ENCODE measurements around the gene DMXL2. TPM values are rescaled to one million over a fixed set of nuclear protein-coding genes. Genes with fewer than 3 reads are reported as not detected.

The DMXL2 gene
- polyA plus RNA-seq, 1 donor: 66.9 TPM

DNA sequence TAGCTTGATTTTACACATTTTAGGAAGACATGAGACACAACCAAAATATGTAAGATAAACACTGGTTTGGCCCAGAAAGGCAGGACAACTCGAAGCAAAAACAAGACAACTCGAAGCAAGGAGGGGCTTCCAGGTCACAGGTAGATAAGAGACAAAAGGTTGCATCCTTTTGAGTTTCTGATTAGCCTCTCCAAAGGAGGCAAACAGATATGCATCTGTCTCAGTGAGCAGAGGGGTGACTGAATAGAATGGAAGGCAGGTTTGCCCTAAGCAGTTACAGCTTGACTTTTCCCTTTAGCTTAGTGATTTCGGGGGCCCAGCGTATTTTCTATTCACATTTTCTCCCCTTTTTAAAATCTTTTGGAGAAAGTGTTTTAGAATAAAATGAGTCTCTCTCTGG is 206.4 kb downstream of the DMXL2 start:
- no peaks in the 10 kb centered on the region for H3K27me3 ChIP-seq (ENCODE audit: control insufficient read depth, insufficient read depth, low read length)
- H3K4me3 ChIP-seq (ENCODE audit: low read length): no peak overlapping the region
- no peak for DNase-seq
- H3K27ac ChIP-seq (ENCODE audit: low read length): no peak overlapping the region
- H3K9me3 ChIP-seq (ENCODE audit: control insufficient read depth, low read depth, low read length): no peaks in the 10 kb centered on the region
- no peaks in the 10 kb centered on the region for H3K4me1 ChIP-seq (ENCODE audit: control insufficient read depth, insufficient read depth, low read length)
- no peaks in the 10 kb centered on the region for H3K36me3 ChIP-seq (ENCODE audit: control insufficient read depth, insufficient read depth, low read length)
- WGBS (ENCODE audit: insufficient coverage, low lambda C conversion rate): 25% methylated on average over 2 of the region's 4 CpGs

DNA sequence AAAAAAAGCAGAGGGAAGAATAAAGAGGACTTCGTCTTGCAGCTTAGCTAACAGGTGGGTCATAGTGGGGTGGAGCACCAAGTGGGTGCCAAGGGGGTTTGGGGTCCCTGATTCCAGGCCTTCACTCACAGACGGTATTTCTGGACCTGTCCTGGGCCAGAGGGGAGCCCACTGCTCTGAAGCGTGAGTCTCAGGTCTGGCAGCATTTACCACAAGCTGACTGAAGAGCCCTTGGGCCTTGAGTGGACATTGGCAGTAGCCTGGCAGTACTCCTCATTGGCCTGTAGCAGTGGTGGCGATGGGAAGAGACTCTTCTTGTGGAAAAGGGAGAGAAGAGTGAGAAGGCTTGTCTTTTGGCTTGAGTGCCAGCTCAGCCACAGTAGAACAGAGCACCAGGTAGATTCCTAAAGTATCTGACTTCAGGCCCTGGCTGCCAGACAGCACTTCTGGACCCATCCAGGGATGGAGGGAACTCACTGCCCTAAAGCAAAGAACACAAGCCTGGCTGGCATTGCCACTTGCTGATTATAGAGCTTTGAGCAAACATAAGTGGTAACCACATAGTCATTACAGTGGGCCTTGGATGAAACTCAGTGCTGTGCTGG is 208.2 kb downstream of the DMXL2 start:
- Histone ChIP-seq H3K4me1 (ENCODE audit: control insufficient read depth, insufficient read depth, low read length) (no peaks in the 10 kb centered on the region), H3K27ac (ENCODE audit: low read length) (no peak overlapping the region), H3K36me3 (ENCODE audit: control insufficient read depth, insufficient read depth, low read length) (no peaks in the 10 kb centered on the region), H3K27me3 (ENCODE audit: control insufficient read depth, insufficient read depth, low read length) (no peaks in the 10 kb centered on the region), H3K4me3 (ENCODE audit: low read length) (no peak overlapping the region), H3K9me3 (ENCODE audit: control insufficient read depth, low read depth, low read length) (no peaks in the 10 kb centered on the region)
- DNase-seq: no peak
- 100% methylated on average over 1 of the region's 4 CpGs for WGBS (ENCODE audit: insufficient coverage, low lambda C conversion rate)

DNA sequence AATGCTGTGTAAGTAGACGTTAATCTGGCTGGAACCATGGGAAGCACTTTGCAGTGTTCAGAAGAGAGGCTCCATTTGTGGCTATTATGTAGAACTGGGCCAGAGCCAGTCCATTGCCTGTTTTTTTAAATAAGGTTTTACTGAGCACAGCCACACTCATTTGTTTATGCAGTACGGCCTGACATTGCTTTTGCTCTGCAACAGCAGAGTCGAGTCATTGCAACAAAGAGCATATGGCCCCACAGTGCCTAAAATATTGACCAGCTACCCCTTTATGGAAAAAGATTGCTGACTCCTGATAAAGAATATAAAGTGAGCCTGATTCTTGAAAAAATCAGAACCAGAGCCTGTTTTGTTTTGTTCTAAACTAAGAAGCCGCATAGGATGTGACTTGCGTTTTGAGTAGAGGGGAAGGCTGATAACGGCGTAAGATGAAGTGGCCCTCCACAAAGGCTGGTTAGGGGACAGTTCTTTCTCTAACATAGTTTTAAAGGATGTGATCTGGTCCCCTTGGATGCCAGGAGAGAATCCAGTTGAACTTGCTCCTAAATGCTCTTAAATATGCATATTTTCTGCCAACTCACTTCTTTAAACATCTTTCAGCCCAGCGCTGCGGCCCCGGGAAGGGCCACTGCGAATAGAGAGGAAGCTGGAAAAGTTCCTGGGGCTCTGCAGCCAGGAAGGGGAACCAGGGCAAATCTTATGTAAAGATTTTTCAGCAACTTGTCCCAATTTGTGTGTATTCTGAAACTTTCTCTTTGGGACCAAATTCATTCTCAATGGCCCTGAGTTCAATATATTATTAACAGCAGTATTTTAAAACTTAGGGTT is 216.7 kb downstream of the DMXL2 start:
- Histone ChIP-seq H3K36me3 (ENCODE audit: control insufficient read depth, insufficient read depth, low read length) (no peaks in the 10 kb centered on the region), H3K27ac (ENCODE audit: low read length) (no peak overlapping the region), H3K4me3 (ENCODE audit: low read length) (no peak overlapping the region), H3K4me1 (ENCODE audit: control insufficient read depth, insufficient read depth, low read length) (no peaks in the 10 kb centered on the region), H3K9me3 (ENCODE audit: control insufficient read depth, low read depth, low read length) (no peaks in the 10 kb centered on the region), H3K27me3 (ENCODE audit: control insufficient read depth, insufficient read depth, low read length) (peaks cover 8% of the 10 kb centered on the region)
- DNase-seq: no peak
- WGBS (ENCODE audit: insufficient coverage, low lambda C conversion rate): 80% methylated on average over 1 of the region's 11 CpGs

DNA sequence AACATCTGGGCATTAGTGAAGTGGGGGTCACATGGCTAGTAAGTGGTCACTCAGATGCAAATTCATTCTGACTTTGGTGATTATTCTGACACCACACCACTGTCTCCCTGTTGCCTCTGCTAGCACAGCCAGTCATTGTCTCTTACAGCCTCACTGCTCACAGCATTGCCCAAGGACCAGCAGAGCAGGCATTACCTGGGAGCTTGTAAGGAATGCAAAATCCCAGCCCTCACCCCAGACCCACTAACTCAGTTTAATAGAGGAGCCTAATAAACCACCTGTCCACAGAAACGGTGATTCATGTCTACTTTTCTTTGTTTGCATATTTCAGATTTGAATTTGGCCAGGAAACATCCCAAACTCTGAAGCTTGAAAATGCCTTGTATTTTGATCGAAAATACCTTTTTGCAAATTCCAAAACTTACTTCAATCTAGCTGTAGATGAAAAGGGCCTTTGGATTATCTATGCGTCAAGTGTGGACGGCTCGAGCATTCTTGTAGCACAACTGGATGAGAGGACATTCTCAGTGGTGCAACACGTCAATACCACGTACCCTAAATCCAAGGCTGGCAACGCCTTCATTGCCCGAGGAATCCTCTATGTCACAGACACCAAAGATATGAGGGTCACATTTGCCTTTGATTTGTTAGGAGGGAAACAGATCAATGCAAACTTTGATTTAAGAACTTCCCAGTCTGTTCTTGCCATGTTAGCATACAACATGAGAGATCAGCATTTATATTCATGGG is 218.4 kb downstream of the DMXL2 start:
- no CpG with 5 or more reads among the region's 9 CpGs for WGBS (ENCODE audit: insufficient coverage, low lambda C conversion rate)
- no peaks in the 10 kb centered on the region for H3K9me3 ChIP-seq (ENCODE audit: control insufficient read depth, low read depth, low read length)

DNA sequence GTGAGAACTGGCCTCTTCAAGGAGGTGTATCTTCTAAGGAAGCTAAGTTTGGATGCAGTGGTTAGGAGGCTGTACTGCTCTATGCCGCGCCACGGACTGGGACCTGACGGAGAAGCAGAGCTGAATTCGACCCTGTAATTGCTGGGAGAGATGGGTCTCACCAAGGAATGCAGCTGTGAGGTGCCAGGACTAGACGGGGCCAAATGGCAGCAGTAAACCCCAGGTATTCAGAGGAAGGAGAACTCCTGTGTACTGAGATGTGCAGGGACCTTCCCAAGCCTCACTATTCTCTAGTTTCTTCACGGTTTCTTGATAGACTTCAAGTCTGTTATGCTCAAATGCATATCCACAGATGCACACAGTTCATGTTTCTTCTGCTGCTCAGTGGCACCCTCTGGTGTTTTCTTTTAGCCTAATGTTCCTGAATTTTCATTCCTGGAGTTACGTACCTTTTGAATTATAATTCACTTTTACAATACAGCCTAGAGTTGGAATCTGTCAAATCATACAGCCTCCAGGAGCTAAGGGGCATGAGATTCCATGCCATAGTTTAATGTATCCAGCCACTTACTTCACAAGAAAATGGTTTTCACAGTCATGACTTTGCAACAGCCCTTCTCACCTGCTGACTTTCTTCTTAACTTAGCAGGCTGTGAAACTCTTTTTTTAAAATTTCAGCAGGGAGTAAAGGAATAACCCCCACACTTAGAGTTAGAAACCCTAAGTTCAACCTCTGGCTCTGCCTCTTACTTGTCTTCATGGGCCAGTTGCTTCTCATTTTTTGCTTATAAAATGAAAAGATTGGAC is 219.3 kb downstream of the DMXL2 start:
- H3K27me3 ChIP-seq (ENCODE audit: control insufficient read depth, insufficient read depth, low read length): peaks cover 21% of the 10 kb centered on the region
- no peaks in the 10 kb centered on the region for H3K36me3 ChIP-seq (ENCODE audit: control insufficient read depth, insufficient read depth, low read length)
- no peak overlapping the region for H3K4me3 ChIP-seq (ENCODE audit: low read length)
- no peak overlapping the region for H3K27ac ChIP-seq (ENCODE audit: low read length)
- DNase-seq: no peak
- WGBS (ENCODE audit: insufficient coverage, low lambda C conversion rate): no CpG with 5 or more reads among the region's 8 CpGs
- no peaks in the 10 kb centered on the region for H3K9me3 ChIP-seq (ENCODE audit: control insufficient read depth, low read depth, low read length)
- H3K4me1 ChIP-seq (ENCODE audit: control insufficient read depth, insufficient read depth, low read length): no peaks in the 10 kb centered on the region

More for the DNA sequence above, 218.4 kb downstream of the DMXL2 start:
- no peaks in the 10 kb centered on the region for H3K36me3 ChIP-seq (ENCODE audit: control insufficient read depth, insufficient read depth, low read length)
- H3K4me3 ChIP-seq (ENCODE audit: low read length): no peak overlapping the region
- no peaks in the 10 kb centered on the region for H3K4me1 ChIP-seq (ENCODE audit: control insufficient read depth, insufficient read depth, low read length)
- no peak overlapping the region for H3K27ac ChIP-seq (ENCODE audit: low read length)
- peaks cover 15% of the 10 kb centered on the region for H3K27me3 ChIP-seq (ENCODE audit: control insufficient read depth, insufficient read depth, low read length)
- DNase-seq: no peak

DNA sequence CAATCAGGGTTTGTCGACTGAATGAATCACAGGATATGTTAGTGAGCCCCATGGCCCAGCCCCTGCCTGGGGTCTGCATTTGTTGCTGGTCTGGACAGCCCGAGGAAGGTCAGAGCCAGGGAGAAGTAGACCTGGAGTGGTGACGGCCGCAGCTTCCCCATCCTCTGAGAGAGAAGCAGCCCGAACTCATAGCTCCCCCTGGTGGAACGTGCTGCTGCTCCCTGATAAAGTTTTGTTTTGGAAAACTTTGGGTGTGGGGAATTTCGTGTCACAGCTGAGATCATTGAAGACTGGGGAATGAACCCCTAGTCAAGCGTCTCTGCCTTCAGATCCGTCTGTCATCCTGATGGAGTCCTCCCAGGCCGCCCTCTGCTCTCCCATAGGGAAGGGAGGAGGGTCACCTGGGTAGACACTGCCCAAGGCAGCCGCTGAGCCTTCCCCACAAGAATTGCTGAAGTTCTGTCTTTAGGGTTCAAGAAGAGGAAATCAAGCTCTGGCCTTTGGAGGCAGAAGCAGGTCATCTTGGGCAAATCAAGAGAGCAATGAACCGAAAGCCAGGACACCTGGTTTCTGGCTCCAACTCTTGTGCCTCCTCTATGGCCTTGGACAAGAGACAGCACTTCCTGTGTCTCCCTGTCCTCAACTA is 220.6 kb downstream of the DMXL2 start:
- no peaks in the 10 kb centered on the region for H3K9me3 ChIP-seq (ENCODE audit: control insufficient read depth, low read depth, low read length)

DNA sequence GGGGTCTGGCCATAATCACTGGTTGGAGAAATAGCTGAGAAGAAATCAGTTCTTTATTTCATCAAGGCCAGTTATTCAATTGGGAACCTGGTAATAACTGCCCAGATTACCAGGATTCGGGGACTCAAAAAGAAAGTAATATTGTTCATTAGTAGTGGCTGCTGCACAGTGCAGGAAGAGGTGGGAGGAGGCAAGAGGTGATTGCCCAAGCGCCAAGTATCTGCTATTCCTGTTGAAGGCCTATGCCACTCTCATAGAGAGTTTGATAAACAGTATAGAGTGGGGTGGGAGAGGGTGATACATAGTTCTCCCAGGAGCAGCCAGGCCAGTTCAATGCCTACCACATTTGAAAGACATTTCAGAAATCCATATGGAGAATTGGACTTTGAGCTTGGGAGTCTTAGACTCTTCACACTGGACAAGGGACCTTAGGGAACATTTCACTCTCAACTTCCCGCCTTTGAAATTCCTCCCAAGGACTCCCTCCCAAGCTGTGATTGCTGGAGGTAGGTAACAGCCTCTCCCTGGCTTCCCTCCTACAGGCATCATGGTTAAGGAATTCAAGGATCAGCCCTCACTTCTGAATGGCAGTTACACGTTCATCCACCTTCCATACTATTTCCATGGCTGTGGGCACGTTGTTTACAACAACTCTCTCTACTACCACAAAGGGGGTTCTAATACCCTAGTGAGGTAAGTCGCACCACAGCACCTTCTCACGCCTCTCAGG is 221.4 kb downstream of the DMXL2 start:
- H3K36me3 ChIP-seq (ENCODE audit: control insufficient read depth, insufficient read depth, low read length): no peaks in the 10 kb centered on the region
- no peak for DNase-seq
- peaks cover 27% of the 10 kb centered on the region for H3K27me3 ChIP-seq (ENCODE audit: control insufficient read depth, insufficient read depth, low read length)
- no peak overlapping the region for H3K27ac ChIP-seq (ENCODE audit: low read length)
- H3K4me1 ChIP-seq (ENCODE audit: control insufficient read depth, insufficient read depth, low read length): no peaks in the 10 kb centered on the region
- H3K9me3 ChIP-seq (ENCODE audit: control insufficient read depth, low read depth, low read length): no peaks in the 10 kb centered on the region
- no peak overlapping the region for H3K4me3 ChIP-seq (ENCODE audit: low read length)
- WGBS (ENCODE audit: insufficient coverage, low lambda C conversion rate): no CpG with 5 or more reads among the region's 7 CpGs

More for the DNA sequence above, 220.6 kb downstream of the DMXL2 start:
- no CpG with 5 or more reads among the region's 12 CpGs for WGBS (ENCODE audit: insufficient coverage, low lambda C conversion rate)
- H3K36me3 ChIP-seq (ENCODE audit: control insufficient read depth, insufficient read depth, low read length): no peaks in the 10 kb centered on the region
- H3K4me1 ChIP-seq (ENCODE audit: control insufficient read depth, insufficient read depth, low read length): no peaks in the 10 kb centered on the region
- no peak for DNase-seq
- H3K27me3 ChIP-seq (ENCODE audit: control insufficient read depth, insufficient read depth, low read length): peaks cover 27% of the 10 kb centered on the region
- H3K27ac ChIP-seq (ENCODE audit: low read length): no peak overlapping the region
- H3K4me3 ChIP-seq (ENCODE audit: low read length): no peak overlapping the region

DNA sequence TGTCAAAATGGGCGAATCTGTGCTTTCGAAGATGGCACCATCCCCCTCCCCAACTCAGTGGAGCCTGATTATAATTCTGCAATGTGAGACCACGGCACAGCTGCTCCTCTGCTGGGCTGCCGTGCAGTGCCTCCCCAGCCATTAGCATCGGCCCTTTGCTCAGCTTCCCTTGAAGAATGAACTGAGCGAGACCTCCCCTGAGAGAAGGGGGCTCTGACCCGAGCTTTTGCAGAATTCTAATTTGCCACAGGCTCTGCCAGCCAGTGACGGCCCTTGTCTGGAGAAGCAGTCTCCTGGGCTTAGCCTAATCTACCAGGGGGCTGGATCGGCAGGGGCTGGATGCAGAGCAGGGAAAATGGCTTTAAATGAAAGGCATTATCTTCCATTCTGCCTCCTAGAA is 223.9 kb downstream of the DMXL2 start:
- Histone ChIP-seq H3K27me3 (ENCODE audit: control insufficient read depth, insufficient read depth, low read length) (peaks cover 21% of the 10 kb centered on the region), H3K4me3 (ENCODE audit: low read length) (no peak overlapping the region), H3K36me3 (ENCODE audit: control insufficient read depth, insufficient read depth, low read length) (no peaks in the 10 kb centered on the region), H3K9me3 (ENCODE audit: control insufficient read depth, low read depth, low read length) (no peaks in the 10 kb centered on the region), H3K4me1 (ENCODE audit: control insufficient read depth, insufficient read depth, low read length) (no peaks in the 10 kb centered on the region), H3K27ac (ENCODE audit: low read length) (no peak overlapping the region)
- no peak for DNase-seq
- WGBS (ENCODE audit: insufficient coverage, low lambda C conversion rate): no CpG with 5 or more reads among the region's 9 CpGs

All from large intestine (tissue), 3 donors.